HEK293 (cell line): ENCODE data around the gene PAQR5.

Source experiments
- CTCF ChIA-PET: fragments of 350-600 bp; formaldehyde crosslinking; extraction: SDS; loops from one replicate; lab custom pipeline; 2021; ENCODE audit warnings: antibody characterized with exemption; lab: Yijun Ruan, JAX
- POLR2A ChIA-PET: fragments of 300-600 bp; formaldehyde crosslinking; extraction: SDS; loops from one replicate; lab custom pipeline; 2020; ENCODE audit warnings: antibody characterized with exemption, inconsistent platforms; lab: Yijun Ruan, JAX
- H3K27ac ChIP-seq: fragments of 200-500 bp; sonication (Bioruptor generic); 2 replicates; pipeline ENCODE4 v1.5.1; 2014; ENCODE audit warnings: low read depth, low read length, control low read depth, inconsistent platforms; ENCODE audit errors: extremely low read depth
- H3K36me3 ChIP-seq, 2 experiments: fragments of 200-500 bp in 1 of 2; sonication (Bioruptor generic) in 1 of 2; 1 replicate in 1 of 2; 2 replicates in 1 of 2; pipeline ENCODE4 v1.5.1; 2014 to 2017; ENCODE audit warnings: inconsistent platforms in 2 of 2, low read length in 2 of 2; ENCODE audit not compliant: control insufficient read depth in 2 of 2, insufficient read depth in 1 of 2
- H3K4me1 ChIP-seq: fragments of 200-500 bp; sonication (Bioruptor generic); 2 replicates; pipeline ENCODE4 v1.5.1; 2014; ENCODE audit warnings: mild to moderate bottlenecking, low read length, inconsistent platforms; ENCODE audit not compliant: control insufficient read depth, insufficient read depth
- H3K4me3 ChIP-seq: 2 replicates; pipeline ENCODE4 v1.5.1; 2011; ENCODE audit warnings: low read depth, mild to moderate bottlenecking, control low read depth, low read length, moderate library complexity
- H3K9me3 ChIP-seq: fragments of 200-500 bp; sonication (Bioruptor generic); 2 replicates; pipeline ENCODE4 v1.5.1; 2014; ENCODE audit warnings: low read depth, low read length, inconsistent platforms; ENCODE audit not compliant: control insufficient read depth, insufficient read depth
- FEZF1 ChIP-seq: fragments of 450-650 bp; formaldehyde crosslinking; IDR thresholded peaks from 2 replicates; pipeline ENCODE4 v1.5.1; 2016; ENCODE audit warnings: missing biosample characterization, missing genetic modification characterization
- GLIS1 ChIP-seq: fragments of 450-650 bp; formaldehyde crosslinking; IDR thresholded peaks from 2 replicates; pipeline ENCODE4 v1.5.1; 2016; ENCODE audit warnings: missing biosample characterization, missing genetic modification characterization
- KLF1 ChIP-seq: fragments of 450-650 bp; formaldehyde crosslinking; IDR thresholded peaks from 2 replicates; pipeline ENCODE4 v1.5.1; 2016; ENCODE audit warnings: missing biosample characterization, missing genetic modification characterization
- PRDM1 ChIP-seq: fragments of 450-650 bp; formaldehyde crosslinking; IDR thresholded peaks from 2 replicates; pipeline ENCODE4; 2016; ENCODE audit warnings: missing biosample characterization, missing genetic modification characterization
- SCRT1 ChIP-seq: fragments of 450-650 bp; formaldehyde crosslinking; IDR thresholded peaks from 2 replicates; pipeline ENCODE4 v1.5.1; 2016; ENCODE audit warnings: missing biosample characterization, missing genetic modification characterization, borderline replicate concordance
- SCRT2 ChIP-seq: fragments of 450-650 bp; formaldehyde crosslinking; IDR thresholded peaks from 2 replicates; pipeline ENCODE4 v1.5.1; 2016; ENCODE audit warnings: missing biosample characterization, missing genetic modification characterization
- SP7 ChIP-seq: fragments of 450-650 bp; formaldehyde crosslinking; IDR thresholded peaks from 2 replicates; pipeline ENCODE4 v1.5.1; 2016; ENCODE audit warnings: missing biosample characterization, missing genetic modification characterization
- YY2 ChIP-seq: fragments of 450-650 bp; formaldehyde crosslinking; IDR thresholded peaks from 2 replicates; pipeline ENCODE4 v1.5.1; 2016; ENCODE audit warnings: missing biosample characterization, missing genetic modification characterization
- ZBTB7A ChIP-seq: fragments of 450-650 bp; formaldehyde crosslinking; IDR thresholded peaks from 2 replicates; pipeline ENCODE4 v1.5.1; 2016; ENCODE audit warnings: low read depth, missing biosample characterization, missing genetic modification characterization
- ZBTB8A ChIP-seq: fragments of 450-650 bp; formaldehyde crosslinking; IDR thresholded peaks from 2 replicates; pipeline ENCODE4 v1.5.1; 2016; ENCODE audit warnings: missing biosample characterization, missing genetic modification characterization
- ZFHX2 ChIP-seq: fragments of 450-650 bp; formaldehyde crosslinking; conservative IDR thresholded peaks from 2 replicates; pipeline ENCODE4 v1.5.1; 2016; ENCODE audit warnings: missing biosample characterization, missing genetic modification characterization
- ZFP3 ChIP-seq: fragments of 450-650 bp; formaldehyde crosslinking; IDR thresholded peaks from 2 replicates; pipeline ENCODE4 v1.5.1; 2016; ENCODE audit warnings: low read depth, missing biosample characterization, missing genetic modification characterization
- ZNF169 ChIP-seq: fragments of 450-650 bp; formaldehyde crosslinking; IDR thresholded peaks from 2 replicates; pipeline ENCODE4 v1.5.1; 2016; ENCODE audit warnings: missing biosample characterization, missing genetic modification characterization
- ZNF350 ChIP-seq: fragments of 450-650 bp; formaldehyde crosslinking; IDR thresholded peaks from 2 replicates; pipeline ENCODE4 v1.5.0; 2017; ENCODE audit warnings: missing biosample characterization, mild to moderate bottlenecking, missing genetic modification characterization
- ZNF610 ChIP-seq: fragments of 450-650 bp; formaldehyde crosslinking; IDR thresholded peaks from 2 replicates; pipeline ENCODE4 v1.5.1; 2016; ENCODE audit warnings: missing biosample characterization, missing genetic modification characterization, borderline replicate concordance
- ZNF701 ChIP-seq: fragments of 450-650 bp; formaldehyde crosslinking; IDR thresholded peaks from 2 replicates; pipeline ENCODE4 v1.5.1; 2016; ENCODE audit warnings: missing biosample characterization, missing genetic modification characterization
- ZNF843 ChIP-seq: fragments of 450-650 bp; formaldehyde crosslinking; IDR thresholded peaks from 2 replicates; pipeline ENCODE4 v1.5.1; 2016; ENCODE audit warnings: missing biosample characterization, missing genetic modification characterization
- TF ChIP-seq, protein P1 (sequence below): fragments of 450-650 bp; formaldehyde crosslinking; IDR thresholded peaks from 2 replicates; pipeline ENCODE4 v1.5.1; 2016; ENCODE audit warnings: missing biosample characterization, missing genetic modification characterization, borderline replicate concordance
- TF ChIP-seq, protein P2 (sequence below): fragments of 450-650 bp; formaldehyde crosslinking; optimal IDR thresholded peaks from 2 replicates; pipeline ENCODE3; 2016; ENCODE audit warnings: missing biosample characterization, mild to moderate bottlenecking, missing genetic modification characterization
- TF ChIP-seq, protein P3 (sequence below): fragments of 450-650 bp; IDR thresholded peaks from 2 replicates; pipeline ENCODE4 v1.5.1; 2018; ENCODE audit warnings: missing biosample characterization, mild to moderate bottlenecking, missing genetic modification characterization

PAQR5 gene

DNA sequence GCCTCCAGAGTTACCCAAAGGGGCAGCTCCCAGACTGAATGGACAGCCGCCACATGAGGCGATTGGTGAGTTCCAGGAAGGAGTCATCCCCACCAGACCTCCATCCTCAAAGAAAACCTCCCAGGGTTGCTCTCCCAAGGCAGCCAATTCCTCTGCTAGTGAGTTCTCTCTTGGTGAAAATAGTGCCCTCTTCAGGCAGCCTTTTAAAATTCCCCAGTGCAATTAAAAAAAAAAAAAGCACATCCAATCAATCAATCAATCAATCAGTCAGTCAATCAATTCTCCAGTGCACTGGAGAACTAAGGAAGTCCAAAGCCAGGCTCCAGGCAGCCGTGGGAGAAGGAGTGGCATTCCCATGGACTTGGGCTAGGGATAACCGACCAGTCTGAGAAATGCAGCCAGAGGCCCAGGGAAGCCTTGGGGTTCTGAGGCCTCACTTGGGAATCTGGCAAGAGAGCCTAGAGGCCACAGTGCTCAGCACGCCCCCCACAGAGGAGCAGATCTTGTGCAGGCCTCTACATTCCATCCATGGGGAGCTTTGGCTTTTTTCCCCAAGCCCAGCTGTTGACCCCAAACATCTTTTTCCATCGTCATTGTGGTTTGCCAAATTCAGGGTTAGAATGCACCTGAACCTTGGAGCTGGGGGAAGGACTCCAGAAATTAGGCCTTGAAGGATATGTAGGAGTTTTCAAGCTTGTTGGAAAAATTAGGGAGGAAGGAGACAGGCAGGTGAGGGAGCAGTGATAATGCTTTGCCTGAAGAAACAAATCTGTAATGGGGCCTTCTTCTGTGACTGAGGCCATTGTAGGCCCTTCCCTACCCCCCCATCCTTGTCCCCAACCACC, 4.8 kb downstream of the PAQR5 start (continued):
- TF ChIP-seq, protein P1, sequence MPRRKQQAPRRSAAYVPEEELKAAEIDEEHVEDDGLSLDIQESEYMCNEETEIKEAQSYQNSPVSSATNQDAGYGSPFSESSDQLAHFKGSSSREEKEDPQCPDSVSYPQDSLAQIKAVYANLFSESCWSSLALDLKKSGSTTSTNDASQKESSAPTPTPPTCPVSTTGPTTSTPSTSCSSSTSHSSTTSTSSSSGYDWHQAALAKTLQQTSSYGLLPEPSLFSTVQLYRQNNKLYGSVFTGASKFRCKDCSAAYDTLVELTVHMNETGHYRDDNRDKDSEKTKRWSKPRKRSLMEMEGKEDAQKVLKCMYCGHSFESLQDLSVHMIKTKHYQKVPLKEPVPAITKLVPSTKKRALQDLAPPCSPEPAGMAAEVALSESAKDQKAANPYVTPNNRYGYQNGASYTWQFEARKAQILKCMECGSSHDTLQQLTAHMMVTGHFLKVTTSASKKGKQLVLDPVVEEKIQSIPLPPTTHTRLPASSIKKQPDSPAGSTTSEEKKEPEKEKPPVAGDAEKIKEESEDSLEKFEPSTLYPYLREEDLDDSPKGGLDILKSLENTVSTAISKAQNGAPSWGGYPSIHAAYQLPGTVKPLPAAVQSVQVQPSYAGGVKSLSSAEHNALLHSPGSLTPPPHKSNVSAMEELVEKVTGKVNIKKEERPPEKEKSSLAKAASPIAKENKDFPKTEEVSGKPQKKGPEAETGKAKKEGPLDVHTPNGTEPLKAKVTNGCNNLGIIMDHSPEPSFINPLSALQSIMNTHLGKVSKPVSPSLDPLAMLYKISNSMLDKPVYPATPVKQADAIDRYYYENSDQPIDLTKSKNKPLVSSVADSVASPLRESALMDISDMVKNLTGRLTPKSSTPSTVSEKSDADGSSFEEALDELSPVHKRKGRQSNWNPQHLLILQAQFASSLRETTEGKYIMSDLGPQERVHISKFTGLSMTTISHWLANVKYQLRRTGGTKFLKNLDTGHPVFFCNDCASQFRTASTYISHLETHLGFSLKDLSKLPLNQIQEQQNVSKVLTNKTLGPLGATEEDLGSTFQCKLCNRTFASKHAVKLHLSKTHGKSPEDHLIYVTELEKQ (tag by site-specific recombination), result peak; percentile 64; the same call in 1 of the 2 replicates
- TF ChIP-seq ZBTB8A (tag by site-specific recombination) (no peak), GLIS1 (tag by site-specific recombination) (peak; percentile 59), ZNF350 (tag by site-specific recombination) (no peak), ZBTB7A (tag by site-specific recombination) (no peak), ZFP3 (tag by site-specific recombination) (peak; percentile 68), YY2 (tag by site-specific recombination) (no peak), FEZF1 (tag by site-specific recombination) (peak; percentile 60), SP7 (tag by site-specific recombination) (no peak), ZNF610 (tag by site-specific recombination) (no peak), KLF1 (tag by site-specific recombination) (no peak), ZFHX2 (no peak), ZNF701 (tag by site-specific recombination) (no peak)
- TF ChIP-seq, protein P2, sequence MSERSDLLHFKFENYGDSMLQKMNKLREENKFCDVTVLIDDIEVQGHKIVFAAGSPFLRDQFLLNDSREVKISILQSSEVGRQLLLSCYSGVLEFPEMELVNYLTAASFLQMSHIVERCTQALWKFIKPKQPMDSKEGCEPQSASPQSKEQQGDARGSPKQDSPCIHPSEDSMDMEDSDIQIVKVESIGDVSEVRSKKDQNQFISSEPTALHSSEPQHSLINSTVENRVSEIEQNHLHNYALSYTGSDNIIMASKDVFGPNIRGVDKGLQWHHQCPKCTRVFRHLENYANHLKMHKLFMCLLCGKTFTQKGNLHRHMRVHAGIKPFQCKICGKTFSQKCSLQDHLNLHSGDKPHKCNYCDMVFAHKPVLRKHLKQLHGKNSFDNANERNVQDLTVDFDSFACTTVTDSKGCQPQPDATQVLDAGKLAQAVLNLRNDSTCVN (tag by site-specific recombination), result no peak

DNA sequence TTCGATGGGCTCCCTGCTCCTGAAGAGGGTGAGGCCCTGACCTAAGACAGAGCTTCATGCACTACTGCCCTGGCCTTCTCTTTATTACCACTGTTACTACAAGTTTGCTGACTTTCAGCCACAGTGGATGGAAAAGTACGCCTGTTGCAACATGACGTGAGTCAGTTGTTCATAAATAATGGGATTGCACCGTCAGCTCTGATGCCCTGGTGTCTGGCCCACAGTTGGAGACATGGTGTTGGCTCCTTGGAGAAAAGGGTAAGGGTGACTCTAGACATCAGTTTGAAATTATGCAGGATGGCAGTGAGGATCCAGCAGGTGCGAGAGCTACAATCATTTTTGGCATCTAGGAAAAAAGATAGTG, 5.5 kb downstream of the PAQR5 start:
- no peaks in the 10 kb centered on the region; the same call in 1 of the 2 replicates for H3K4me1 ChIP-seq
- no peak overlapping the region for H3K4me3 ChIP-seq
- H3K27ac ChIP-seq, result no peak overlapping the region
- POLR2A ChIA-PET, result no interaction called here
- TF ChIP-seq, protein P3, sequence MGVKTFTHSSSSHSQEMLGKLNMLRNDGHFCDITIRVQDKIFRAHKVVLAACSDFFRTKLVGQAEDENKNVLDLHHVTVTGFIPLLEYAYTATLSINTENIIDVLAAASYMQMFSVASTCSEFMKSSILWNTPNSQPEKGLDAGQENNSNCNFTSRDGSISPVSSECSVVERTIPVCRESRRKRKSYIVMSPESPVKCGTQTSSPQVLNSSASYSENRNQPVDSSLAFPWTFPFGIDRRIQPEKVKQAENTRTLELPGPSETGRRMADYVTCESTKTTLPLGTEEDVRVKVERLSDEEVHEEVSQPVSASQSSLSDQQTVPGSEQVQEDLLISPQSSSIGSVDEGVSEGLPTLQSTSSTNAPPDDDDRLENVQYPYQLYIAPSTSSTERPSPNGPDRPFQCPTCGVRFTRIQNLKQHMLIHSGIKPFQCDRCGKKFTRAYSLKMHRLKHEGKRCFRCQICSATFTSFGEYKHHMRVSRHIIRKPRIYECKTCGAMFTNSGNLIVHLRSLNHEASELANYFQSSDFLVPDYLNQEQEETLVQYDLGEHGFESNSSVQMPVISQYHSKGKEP, result no peak
- TF ChIP-seq SCRT2 (tag by site-specific recombination) (peak; percentile 82), ZNF843 (no peak), PRDM1 (peak; percentile 32; the same call in 1 of the 2 replicates), SCRT1 (tag by site-specific recombination) (peak; percentile 71; the same call in 1 of the 2 replicates), ZNF169 (tag by site-specific recombination) (no peak)
- CTCF ChIA-PET, result interaction anchor here (0.6 to 2.0 kb wide), 11 partner anchors 11 to 379 kb away, joined by 3 to 8 read pairs (median 3); no protein-coding TSS in a partner anchor
- no peaks in the 10 kb centered on the region; a peak in 1 of 3 replicates for H3K36me3 ChIP-seq
- H3K9me3 ChIP-seq, result no peaks in the 10 kb centered on the region
